ENCODE results near the gene AFMID. TPM values are rescaled to one million over a fixed set of nuclear protein-coding genes. Genes with fewer than 3 reads are reported as not detected.

The AFMID gene
- total RNA-seq, 1 experiment from 2014 or later: 45.1 TPM

- ATAC-seq: peak; percentile 4
- POLR2A ChIA-PET: interaction anchor here (1.4 kb wide), 1 partner anchor 33 kb away, joined by 4 read pairs; no protein-coding TSS in a partner anchor
- Mint-ChIP-seq H3K9me3 (no peaks in the 10 kb centered on the region), H3K36me3 (peaks cover 25% of the 10 kb centered on the region), H3K27ac (peak overlapping the region; percentile 84), H3K4me3 (no peak overlapping the region; the same call in 1 of the 2 replicates), H3K27me3 (ENCODE audit: low read depth) (no peaks in the 10 kb centered on the region), H3K4me1 (peaks cover 52% of the 10 kb centered on the region)
- 0 out of 2 replicates have a peak, but pooled peaks have one; percentile 31 for TF ChIP-seq ETV6 (CRISPR knock-in tag; IDR thresholded peaks at IDR 0.05)
- no peak for TF ChIP-seq MAX (CRISPR knock-in tag; IDR thresholded peaks at IDR 0.05)
- TF ChIP-seq PRRX2 (CRISPR knock-in tag; IDR thresholded peaks at IDR 0.05): 0 out of 2 replicates have a peak, but pooled peaks have one; percentile 54
- peak; percentile 49; the same call in 1 of the 2 replicates for TF ChIP-seq SP1 (CRISPR knock-in tag; conservative IDR thresholded peaks at IDR 0.05)
- TF ChIP-seq AR (CRISPR knock-in tag; IDR thresholded peaks at IDR 0.05): 0 out of 2 replicates have a peak, but pooled peaks have one; percentile 8
- TF ChIP-seq HMGA2 (CRISPR knock-in tag; IDR thresholded peaks at IDR 0.05): no peak
- DNase-seq (ENCODE audit: low spot score): peak; percentile 27
- CTCF ChIA-PET: interaction anchor here (1.2 to 6.4 kb wide), 3 partner anchors 15 to 88 kb away, joined by 3 to 82 read pairs (median 27); partner anchors contain the start of genes AFMID and TK1
Observed at GRCh38 chr17:78172249-78173051, 14.7 kb upstream of the AFMID start.

GRCh38 chr17:78173097-78173715 is 14.0 kb upstream of the AFMID start:
- ChIA-PET POLR2A (no interaction called here), CTCF (interaction anchor here (5.1 to 6.4 kb wide), 2 partner anchors 35 to 88 kb away, joined by 30 to 82 read pairs; no protein-coding TSS in a partner anchor)
- peaks cover 52% of the 10 kb centered on the region for H3K4me1 Mint-ChIP-seq
- no peak overlapping the region for H3K4me3 Mint-ChIP-seq
- DNase-seq (ENCODE audit: low spot score) (no peak), ATAC-seq (no peak)
- peak overlapping the region; percentile 84 for H3K27ac Mint-ChIP-seq
- no peaks in the 10 kb centered on the region for H3K27me3 Mint-ChIP-seq (ENCODE audit: low read depth)
- no peaks in the 10 kb centered on the region for H3K9me3 Mint-ChIP-seq
- TF ChIP-seq ZNF396 (CRISPR knock-in tag; IDR thresholded peaks at IDR 0.05; ENCODE audit: borderline replicate concordance) (no peak), GRHL2 (CRISPR knock-in tag; IDR thresholded peaks at IDR 0.05; ENCODE audit: insufficient replicate concordance, severe bottlenecking) (no peak), ZNF532 (CRISPR knock-in tag; IDR thresholded peaks at IDR 0.05; ENCODE audit: borderline replicate concordance) (no peak), RELA (CRISPR knock-in tag; IDR thresholded peaks at IDR 0.05; ENCODE audit: borderline replicate concordance) (no peak), NFE2L1 (CRISPR knock-in tag; IDR thresholded peaks at IDR 0.05) (no peak), GABPB1 (CRISPR knock-in tag; IDR thresholded peaks at IDR 0.05) (no peak), ZNF219 (CRISPR knock-in tag; IDR thresholded peaks at IDR 0.05; ENCODE audit: borderline replicate concordance) (no peak), E2F1 (CRISPR knock-in tag; IDR thresholded peaks at IDR 0.05) (no peak), PRRX2 (CRISPR knock-in tag; IDR thresholded peaks at IDR 0.05) (no peak), ZNF121 (CRISPR knock-in tag; IDR thresholded peaks at IDR 0.05) (no peak), NFYB (CRISPR knock-in tag; conservative IDR thresholded peaks at IDR 0.05; ENCODE audit: low read depth) (no peak), PRDM15 (CRISPR knock-in tag; IDR thresholded peaks at IDR 0.05) (no peak), ZNF263 (CRISPR knock-in tag; IDR thresholded peaks at IDR 0.05; ENCODE audit: low read depth) (no peak)
- peaks cover 30% of the 10 kb centered on the region for H3K36me3 Mint-ChIP-seq
